HepG2 (cell line): ENCODE measurements around the gene SYDE1. TPM values are rescaled to one million over a fixed set of nuclear protein-coding genes. Genes with fewer than 3 reads are reported as not detected.

Experiments
- ATAC-seq: fragments of 200-7000 bp; cut with Tn5 transposase; 3 replicates; pipeline ENCODE4 v1.9.1; 2020; ENCODE audit warnings: mild to moderate bottlenecking, moderate library complexity
- BruUV-seq: library from RNA; stranded (reverse); fragments of 400-500 nt; replicated peaks from 2 replicates; lab custom pipeline; 2021; lab: Mats Ljungman, UMichigan
- CTCF ChIA-PET: fragments of 300-600 bp; formaldehyde crosslinking; extraction: SDS; loops from one replicate; lab custom pipeline; 2021; ENCODE audit warnings: low total read pairs, inconsistent platforms, low intra/inter-chr PET ratio; lab: Yijun Ruan, JAX
- POLR2A ChIA-PET: fragments of 350-600 bp; sonication (Branson Sonifier 250); formaldehyde crosslinking; loops from one replicate; lab custom pipeline; 2020; ENCODE audit warnings: antibody characterized with exemption, inconsistent platforms; lab: Yijun Ruan, JAX
- DNase-seq: peaks from one replicate; pipeline ENCODE4 v3.0.0-alpha.2; 2015; ENCODE audit warnings: low spot score
- FAIRE-seq: peaks from 3 replicates; lab custom pipeline; 2011; peaks lifted over from hg19 to GRCh38; lab: Jason Lieb, UNC
- H2AFZ ChIP-seq: one replicate; pipeline ENCODE4 v1.6.1; 2011; ENCODE audit warnings: low read length, inconsistent platforms
- H3K27ac ChIP-seq: fragments of 300-600 bp; 3 replicates; pipeline ENCODE4 v1.8.0; 2011; ENCODE audit warnings: mixed run types, mild to moderate bottlenecking, mixed read lengths, low read length, inconsistent platforms; ENCODE audit not compliant: insufficient read depth; ENCODE audit errors: extremely low read length
- H3K27me3 ChIP-seq, 2 experiments: fragments of 200-600 bp in 1 of 2; 2 replicates in 1 of 2; 3 replicates in 1 of 2; pipeline versions ENCODE4 v1.6.0 to v1.8.0; 2011; ENCODE audit warnings: low read length in 2 of 2, mild to moderate bottlenecking in 2 of 2, moderate library complexity in 2 of 2, inconsistent platforms in 1 of 2; ENCODE audit not compliant: insufficient read depth in 2 of 2, control insufficient read depth in 1 of 2
- H3K36me3 ChIP-seq, 2 experiments: fragments of 200-600 bp in 1 of 2; replicated peaks in 1 of 2; 2 replicates in 1 of 2; 3 replicates in 1 of 2; pipeline versions ENCODE4 v1.5.1 to v1.8.0; 2011; ENCODE audit warnings: low read length in 2 of 2, inconsistent platforms in 1 of 2; ENCODE audit not compliant: insufficient read depth in 2 of 2, control insufficient read depth in 1 of 2
- H3K4me1 ChIP-seq: 2 replicates; pipeline ENCODE4 v1.5.1; 2012; ENCODE audit warnings: low read length, inconsistent platforms; ENCODE audit not compliant: insufficient read depth
- H3K4me2 ChIP-seq: 2 replicates; pipeline ENCODE4 v1.6.0; 2011; ENCODE audit warnings: low read depth, low read length, inconsistent platforms
- H3K4me3 ChIP-seq, 3 experiments: fragments of 200-600 bp in 1 of 3; sonication (generic), shearing (Covaris generic) in 1 of 3; replicated peaks in 1 of 3; 2 replicates each; pipeline ENCODE4 v1.5.1; 2011 to 2016; ENCODE audit warnings: low read length in 3 of 3, inconsistent platforms in 2 of 3, low read depth in 2 of 3, mild to moderate bottlenecking in 2 of 3, control low read depth in 1 of 3, mixed read lengths in 1 of 3; ENCODE audit not compliant: insufficient read depth in 1 of 3
- H3K79me2 ChIP-seq: one replicate; pipeline ENCODE4 v1.6.1; 2011; ENCODE audit warnings: low read length, inconsistent platforms; ENCODE audit not compliant: insufficient read depth
- H3K9ac ChIP-seq: 2 replicates; pipeline ENCODE4 v1.6.0; 2011; ENCODE audit warnings: mild to moderate bottlenecking, low read depth, low read length, inconsistent platforms; ENCODE audit not compliant: insufficient read depth
- H3K9me3 ChIP-seq: 2 replicates; pipeline ENCODE4 v1.5.1; 2012; ENCODE audit warnings: mild to moderate bottlenecking, low read length
- H4K20me1 ChIP-seq: 2 replicates; pipeline ENCODE4 v1.6.0; 2011; ENCODE audit warnings: inconsistent platforms, mild to moderate bottlenecking, low read length, moderate library complexity; ENCODE audit not compliant: insufficient read depth
- CTCF ChIP-seq: sonication (generic); formaldehyde crosslinking; IDR thresholded peaks from 2 replicates; pipeline ENCODE4 v1.5.0; 2020; ENCODE audit warnings: mild to moderate bottlenecking, missing genetic modification reagents, moderate library complexity
- MAFF ChIP-seq: IDR thresholded peaks from 2 replicates; pipeline ENCODE4 v1.6.1; 2011; ENCODE audit warnings: low read depth, low read length, improper control_type of control experiment
- SMC3 ChIP-seq: IDR thresholded peaks from 2 replicates; pipeline ENCODE4 v1.6.1; 2011; ENCODE audit warnings: low read length, improper control_type of control experiment
- STAG1 ChIP-seq: sonication (generic); formaldehyde crosslinking; IDR thresholded peaks from 2 replicates; pipeline ENCODE4 v1.4.0; 2020; ENCODE audit warnings: missing genetic modification reagents
- TFAP4 ChIP-seq: sonication (generic); IDR thresholded peaks from 2 replicates; pipeline ENCODE4 v1.6.1; 2016; ENCODE audit warnings: low read depth, borderline replicate concordance
- ZNF280D ChIP-seq: sonication (generic); formaldehyde crosslinking; IDR thresholded peaks from 2 replicates; pipeline ENCODE4 v1.5.1; 2020; ENCODE audit warnings: mild to moderate bottlenecking, missing genetic modification reagents
- WGBS: methylation state at CpG from one replicate; pipeline ENCODE4 v1.1.6; 2017; ENCODE audit warnings: low lambda C conversion rate; 5-methylcytosine and 5-hydroxymethylcytosine counted together
- in situ Hi-C: cut with HindIII; loops from 2 replicates; pipeline ENCODE4 v1.10.0; 2017; ENCODE audit warnings: low pct_unique_long_range_greater_than_20kb; ENCODE audit not compliant: extremely low pct_ligation_motif_present
- intact Hi-C: fragments of 100-400 bp; cut with micrococcal nuclease; formaldehyde crosslinking; loops from one replicate; pipeline ENCODE4 v1.10.0; 2022; ENCODE audit not compliant: unreplicated experiment
- polyA plus RNA-seq, 8 experiments: library from polyadenylated mRNA; depleted of rRNA in 3 of 8; stranded (reverse) in 7 of 8; unstranded in 1 of 8; fragments of >200 nt; fragmentation: Illumina TruSeq in 4 of 8; extraction: Trizol in 4 of 8; gene quantifications; 2 replicates each; pipeline versions ENCODE4 v1.2.1 to v1.2.3, GENCODE V29; 2011 to 2016; ENCODE audit warnings: low read depth in 4 of 8, missing spikeins in 1 of 8, mixed read lengths in 1 of 8; ENCODE audit not compliant: insufficient read depth in 1 of 8
- total RNA-seq, 5 experiments: library from RNA; depleted of rRNA; stranded (reverse); fragments of >200 nt; fragmentation: Illumina TruSeq; extraction: Trizol; gene quantifications; 2 replicates each; pipeline ENCODE4 v1.2.3, GENCODE V29; 2016; ENCODE audit warnings: low read depth in 1 of 5

Gene SYDE1
- total and polyA plus RNA-seq, 2 of the 13 experiments (the other 11 are each of a cell fraction or from before 2014, with no cell fraction given), result 4.3 to 13.6 TPM

- BruUV-seq, result no TSS peak
- intact Hi-C loops, result no loop called here
- TF ChIP-seq SMC3 (peak; percentile 30; the same call in 1 of the 2 replicates), ZNF280D (CRISPR knock-in tag) (0 out of 2 replicates have a peak, but pooled peaks have one; percentile 15), STAG1 (peak; percentile 65), TFAP4 (peak; percentile 38; the same call in 1 of the 2 replicates), CTCF (CRISPR knock-in tag) (peak; percentile 77), MAFF (no peak)
- in situ Hi-C loops, result no loop called here
- H3K27me3 ChIP-seq, result no peaks in the 10 kb centered on the region
- POLR2A ChIA-PET, result no interaction called here
- DNase-seq, result peak; percentile 52
- CTCF ChIA-PET, result interaction anchor here (1.4 kb wide), 1 partner anchor 49 kb away, joined by 12 read pairs; no protein-coding TSS in a partner anchor
- H3K79me2 ChIP-seq, result no peaks in the 10 kb centered on the region
- no peak overlapping the region for H3K27ac ChIP-seq
- ATAC-seq, result peak; percentile 72
- H2AFZ ChIP-seq, result no peak overlapping the region
- no peaks in the 10 kb centered on the region for H3K36me3 ChIP-seq
- H3K4me2 ChIP-seq, result no peak overlapping the region
- FAIRE-seq, result peak; percentile 69
- peaks cover 5% of the 10 kb centered on the region; the same call in 1 of the 2 replicates for H3K9me3 ChIP-seq
- peaks cover 18% of the 10 kb centered on the region for H3K4me1 ChIP-seq
- 31% methylated on average over 3 of the region's 3 CpGs for WGBS
- no peak overlapping the region for H3K4me3 ChIP-seq
- no peaks in the 10 kb centered on the region for H4K20me1 ChIP-seq
- no peak overlapping the region for H3K9ac ChIP-seq
Observed at GRCh38 chr19:15101479-15102082, 5.6 kb upstream of the SYDE1 start.
